Activated T-cell treated with anti-CD3 and anti-CD28 coated beads, Interleukin-2, amount 50 U/mL, for 1 hour (primary cell): ENCODE results near the gene PCSK2.

Experiments
- DNase-seq: peaks from one replicate; pipeline ENCODE4 v3.0.0-alpha.2; 2020

Gene PCSK2

GRCh38 chr20:17452441-17452840 lies 225.6 kb downstream of the PCSK2 start:
- DNase-seq = no peak

- no peak for DNase-seq
Observed at GRCh38 chr20:17453592-17453991, 226.8 kb downstream of the PCSK2 start.

GRCh38 chr20:17456279-17456678 lies 229.4 kb downstream of the PCSK2 start:
- DNase-seq = no peak

GRCh38 chr20:17457079-17457478 lies 230.2 kb downstream of the PCSK2 start:
- DNase-seq = no peak

- no peak for DNase-seq
Observed at GRCh38 chr20:17457588-17458190, 230.8 kb downstream of the PCSK2 start.

GRCh38 chr20:17460119-17460518 lies 233.3 kb downstream of the PCSK2 start:
- no peak for DNase-seq

GRCh38 chr20:17461941-17462340 lies 235.1 kb downstream of the PCSK2 start:
- DNase-seq = no peak

GRCh38 chr20:17463711-17464110 lies 236.9 kb downstream of the PCSK2 start:
- no peak for DNase-seq

GRCh38 chr20:17465236-17465635 lies 238.4 kb downstream of the PCSK2 start:
- DNase-seq = no peak

- no peak for DNase-seq
Observed at GRCh38 chr20:17466641-17467040, 239.8 kb downstream of the PCSK2 start.

GRCh38 chr20:17467120-17467655 lies 240.3 kb downstream of the PCSK2 start:
- no peak for DNase-seq

GRCh38 chr20:17468073-17468840 lies 241.4 kb downstream of the PCSK2 start:
- no peak for DNase-seq

- no peak for DNase-seq
Observed at GRCh38 chr20:17469246-17470030, 242.6 kb downstream of the PCSK2 start.

- DNase-seq = no peak
Observed at GRCh38 chr20:17470521-17470920, 243.7 kb downstream of the PCSK2 start.

GRCh38 chr20:17470973-17471372 lies 244.1 kb downstream of the PCSK2 start:
- no peak for DNase-seq

GRCh38 chr20:17471606-17472187 lies 244.9 kb downstream of the PCSK2 start:
- DNase-seq = no peak

GRCh38 chr20:17473659-17474058 lies 246.8 kb downstream of the PCSK2 start:
- DNase-seq = no peak

- DNase-seq = no peak
Observed at GRCh38 chr20:17479063-17479657, 252.3 kb downstream of the PCSK2 start.

GRCh38 chr20:17480696-17481095 lies 253.9 kb downstream of the PCSK2 start:
- no peak for DNase-seq

- DNase-seq = no peak
Observed at GRCh38 chr20:17481661-17482060, 254.8 kb downstream of the PCSK2 start.

GRCh38 chr20:17482536-17482935 lies 255.7 kb downstream of the PCSK2 start:
- DNase-seq = no peak

- no peak for DNase-seq
Observed at GRCh38 chr20:17485017-17485416, 258.2 kb downstream of the PCSK2 start.
